K562 (cell line): ENCODE results near the gene KLF13. TPM values are rescaled to one million over a fixed set of nuclear protein-coding genes. Genes with fewer than 3 reads are reported as not detected.

ENCODE experiments used
- ATAC-seq: fragments of 200-7000 bp; cut with Tn5 transposase; 3 replicates; pipeline ENCODE4 v1.9.1; 2020; ENCODE audit warnings: moderate library complexity
- BruUV-seq: library from RNA; stranded (reverse); fragments of 400-500 nt; replicated peaks from 2 replicates; lab custom pipeline; 2021; lab: Mats Ljungman, UMichigan
- CTCF ChIA-PET: fragments of 300-600 bp; formaldehyde crosslinking; extraction: SDS; loops from one replicate; lab custom pipeline; 2021; ENCODE audit warnings: low intra/inter-chr PET ratio; lab: Yijun Ruan, JAX
- POLR2A ChIA-PET: fragments of 300-600, 350-650 bp; sonication (Branson Sonifier 250); formaldehyde crosslinking; extraction: SDS; loops from one replicate; lab custom pipeline; 2021; ENCODE audit warnings: antibody characterized with exemption, inconsistent platforms; lab: Yijun Ruan, JAX
- DNase-seq, 4 experiments: peaks; one replicate each; pipeline versions ENCODE4 v3.0.0 to v3.0.0-alpha.2; 2011 to 2018; ENCODE audit warnings: low spot score in 3 of 4, mixed read lengths in 3 of 4; ENCODE audit errors: extremely low read depth in 1 of 4
- FAIRE-seq: peaks from 2 replicates; lab custom pipeline; 2011; peaks lifted over from hg19 to GRCh38; lab: Jason Lieb, UNC
- H2AFZ ChIP-seq: 2 replicates; pipeline ENCODE4 v1.6.0; 2011; ENCODE audit warnings: low read depth, low read length, control low read depth, inconsistent platforms
- H3K27ac ChIP-seq: fragments of 200-600 bp; 3 replicates; pipeline ENCODE4 v1.8.0; 2011; ENCODE audit warnings: low read depth, mild to moderate bottlenecking, control low read depth, inconsistent platforms, low read length, moderate library complexity, mixed read lengths; ENCODE audit errors: extremely low read depth
- H3K27me3 ChIP-seq, 2 experiments: fragments of 300-600 bp in 1 of 2; 2 replicates in 1 of 2; 3 replicates in 1 of 2; pipeline versions ENCODE4 v1.6.0 to v1.8.0; 2011; ENCODE audit warnings: inconsistent platforms in 2 of 2, low read length in 2 of 2, mild to moderate bottlenecking in 1 of 2, mixed read lengths in 1 of 2, moderate library complexity in 1 of 2; ENCODE audit not compliant: control insufficient read depth in 2 of 2, insufficient read depth in 2 of 2
- H3K36me3 ChIP-seq: fragments of 300-600 bp; 3 replicates; pipeline ENCODE4 v1.8.0; 2011; ENCODE audit warnings: mild to moderate bottlenecking, low read length, inconsistent platforms; ENCODE audit not compliant: control insufficient read depth, insufficient read depth
- H3K4me1 ChIP-seq, 2 experiments: fragments of 200-600 bp in 1 of 2; replicated peaks in 1 of 2; 2 replicates in 1 of 2; 3 replicates in 1 of 2; pipeline versions ENCODE4 v1.5.1 to v1.8.0; 2011; ENCODE audit warnings: inconsistent platforms in 2 of 2, low read length in 2 of 2, mild to moderate bottlenecking in 1 of 2, mixed read lengths in 1 of 2, moderate library complexity in 1 of 2; ENCODE audit not compliant: control insufficient read depth in 2 of 2, insufficient read depth in 2 of 2
- H3K4me2 ChIP-seq: 2 replicates; pipeline ENCODE4 v1.6.1; 2011; ENCODE audit warnings: low read length, control low read depth, inconsistent platforms, mixed read lengths; ENCODE audit not compliant: insufficient read depth
- H3K4me3 ChIP-seq: fragments of 200-600 bp; sonication (generic), shearing (Covaris generic); 2 replicates; pipeline ENCODE4 v1.5.1; 2016; ENCODE audit warnings: control low read depth, inconsistent platforms
- H3K79me2 ChIP-seq: fragments of 200-600 bp; 3 replicates; pipeline ENCODE4 v1.8.0; 2011; ENCODE audit warnings: low read length, inconsistent platforms; ENCODE audit not compliant: control insufficient read depth, insufficient read depth
- H3K9ac ChIP-seq, 2 experiments: 2 replicates each; pipeline versions ENCODE4 v1.6.0 to v1.6.1; 2011; ENCODE audit warnings: low read depth in 2 of 2, low read length in 2 of 2, control low read depth in 1 of 2, inconsistent platforms in 1 of 2, mild to moderate bottlenecking in 1 of 2, mixed read lengths in 1 of 2; ENCODE audit not compliant: insufficient read depth in 1 of 2
- H3K9me1 ChIP-seq: one replicate; pipeline ENCODE4 v1.6.0; 2011; ENCODE audit warnings: inconsistent platforms, mild to moderate bottlenecking, low read length, moderate library complexity; ENCODE audit not compliant: control insufficient read depth, insufficient read depth
- H3K9me3 ChIP-seq: replicated peaks from 2 replicates; pipeline ENCODE4 v1.5.1; 2011; ENCODE audit warnings: low read depth, low read length, inconsistent platforms; ENCODE audit not compliant: control insufficient read depth, insufficient read depth
- H4K20me1 ChIP-seq: replicated peaks from 2 replicates; pipeline ENCODE4 v1.6.1; 2011; ENCODE audit warnings: low read length, inconsistent platforms, mixed read lengths; ENCODE audit not compliant: control insufficient read depth, insufficient read depth
- COPS2 ChIP-seq: fragments of 450-650 bp; conservative IDR thresholded peaks from 2 replicates; pipeline ENCODE4 v1.6.1; 2016; ENCODE audit warnings: mild to moderate bottlenecking, moderate library complexity
- ELF4 ChIP-seq: fragments of 450-650 bp; formaldehyde crosslinking; IDR thresholded peaks from 2 replicates; pipeline ENCODE4 v1.4.0; 2022; ENCODE audit warnings: missing genetic modification characterization
- FOXA3 ChIP-seq, 2 experiments: fragments of 450-650 bp in 1 of 2; sonication (generic) in 1 of 2; formaldehyde crosslinking; IDR thresholded peaks in 1 of 2; conservative IDR thresholded peaks in 1 of 2; 2 replicates each; pipeline versions ENCODE4 v1.4.0 to v1.8.0; 2020 to 2022; ENCODE audit warnings: mild to moderate bottlenecking in 2 of 2, missing genetic modification reagents in 1 of 2
- HNRNPK ChIP-seq: fragments of 200-400 bp; formaldehyde crosslinking; IDR thresholded peaks from one replicate; pipeline ENCODE4 v1.6.1; 2018; ENCODE audit warnings: mild to moderate bottlenecking, low read depth, low read length; ENCODE audit not compliant: poor library complexity, severe bottlenecking
- NFATC3 ChIP-seq: fragments of 450-650 bp; IDR thresholded peaks from 2 replicates; pipeline ENCODE4 v1.6.1; 2017; ENCODE audit warnings: mild to moderate bottlenecking
- SREBF1 ChIP-seq: fragments of 150-350 bp; IDR thresholded peaks from 2 replicates; pipeline ENCODE4 v1.6.1; 2014; ENCODE audit warnings: antibody characterized with exemption, low read depth, low read length, borderline replicate concordance
- SREBF2 ChIP-seq: sonication (generic); formaldehyde crosslinking; IDR thresholded peaks from 2 replicates; pipeline ENCODE4 v1.4.0; 2020; ENCODE audit warnings: mild to moderate bottlenecking, missing genetic modification reagents
- STAT5B ChIP-seq: fragments of 250-450 bp; sonication (Bioruptor Pico); IDR thresholded peaks from 2 replicates; pipeline ENCODE4 v1.8.0; 2021; ENCODE audit warnings: mild to moderate bottlenecking, inconsistent platforms
- ZBTB2 ChIP-seq: fragments of 450-650 bp; IDR thresholded peaks from 2 replicates; pipeline ENCODE4 v1.6.1; 2016; ENCODE audit warnings: antibody characterized with exemption
- ZBTB43 ChIP-seq: sonication (generic); formaldehyde crosslinking; IDR thresholded peaks from 2 replicates; pipeline ENCODE4 v1.8.0; 2023; ENCODE audit warnings: mild to moderate bottlenecking, missing genetic modification reagents
- ZEB2 ChIP-seq: fragments of 450-650 bp; IDR thresholded peaks from 2 replicates; pipeline ENCODE4 v1.6.1; 2016
- ZFX ChIP-seq: sonication (generic); formaldehyde crosslinking; IDR thresholded peaks from 2 replicates; pipeline ENCODE4 v1.8.0; 2022; ENCODE audit warnings: mild to moderate bottlenecking, missing genetic modification reagents, moderate library complexity
- ZNF347 ChIP-seq: fragments of 450-650 bp; formaldehyde crosslinking; IDR thresholded peaks from 2 replicates; pipeline ENCODE4 v1.4.0; 2020; ENCODE audit warnings: low read depth, mild to moderate bottlenecking, moderate library complexity
- ZSCAN29 ChIP-seq: fragments of 450-650 bp; IDR thresholded peaks from 2 replicates; pipeline ENCODE4 v1.6.1; 2017
- WGBS: fragments of 100-300 bp; shearing (Covaris generic); methylation state at CpG from one replicate; pipeline ENCODE4 v1.1.6; 2016; ENCODE audit warnings: low coverage, mixed read lengths; ENCODE audit not compliant: insufficient coverage; ENCODE audit errors: missing lambda C conversion rate; 5-methylcytosine and 5-hydroxymethylcytosine counted together
- in situ Hi-C: fragments of 300-500 bp; cut with MboI; formaldehyde crosslinking; loops from 4 replicates; pipeline ENCODE4 v1.15.0; 2018; ENCODE audit warnings: inconsistent platforms, mixed read lengths
- intact Hi-C: fragments of 100-400 bp; cut with micrococcal nuclease; formaldehyde crosslinking; loops from 2 replicates; pipeline ENCODE4 v1.14.2; 2022
- polyA plus RNA-seq, 8 experiments: library from polyadenylated mRNA; depleted of rRNA in 4 of 8; stranded (reverse) in 5 of 8; unstranded in 3 of 8; fragments of >200 nt; fragmentation: Nextera tagmentation in 2 of 8; fragmentation: Illumina TruSeq in 1 of 8; extraction: Ambion mirVana in 2 of 8; extraction: Trizol in 1 of 8; gene quantifications; 2 replicates each; pipeline versions ENCODE4 v1.2.1 to v1.2.3, GENCODE V29; 2011 to 2014; ENCODE audit warnings: inconsistent platforms in 1 of 8, missing spikeins in 1 of 8
- total RNA-seq, 7 experiments: library from RNA; depleted of rRNA in 6 of 7; stranded (reverse); fragments of >200 nt in 6 of 7; fragmentation: Illumina TruSeq in 2 of 7; extraction: Trizol in 2 of 7; gene quantifications; 2 replicates each; pipeline versions ENCODE4 v1.2.1 to v1.2.3, GENCODE V29; 2011 to 2021; ENCODE audit warnings: low replicate concordance in 1 of 7
- TF ChIP-seq, protein P1 (sequence below): fragments of 450-650 bp; IDR thresholded peaks from 2 replicates; pipeline ENCODE4 v1.6.1; 2014; ENCODE audit warnings: low read depth, mild to moderate bottlenecking, moderate library complexity, borderline replicate concordance

The KLF13 gene
- total and polyA plus RNA-seq, 9 of the 15 experiments (the other 6 are each of a cell fraction or from before 2014, with no cell fraction given) = 1.8 to 10.5 (median 4.8) TPM

DNA sequence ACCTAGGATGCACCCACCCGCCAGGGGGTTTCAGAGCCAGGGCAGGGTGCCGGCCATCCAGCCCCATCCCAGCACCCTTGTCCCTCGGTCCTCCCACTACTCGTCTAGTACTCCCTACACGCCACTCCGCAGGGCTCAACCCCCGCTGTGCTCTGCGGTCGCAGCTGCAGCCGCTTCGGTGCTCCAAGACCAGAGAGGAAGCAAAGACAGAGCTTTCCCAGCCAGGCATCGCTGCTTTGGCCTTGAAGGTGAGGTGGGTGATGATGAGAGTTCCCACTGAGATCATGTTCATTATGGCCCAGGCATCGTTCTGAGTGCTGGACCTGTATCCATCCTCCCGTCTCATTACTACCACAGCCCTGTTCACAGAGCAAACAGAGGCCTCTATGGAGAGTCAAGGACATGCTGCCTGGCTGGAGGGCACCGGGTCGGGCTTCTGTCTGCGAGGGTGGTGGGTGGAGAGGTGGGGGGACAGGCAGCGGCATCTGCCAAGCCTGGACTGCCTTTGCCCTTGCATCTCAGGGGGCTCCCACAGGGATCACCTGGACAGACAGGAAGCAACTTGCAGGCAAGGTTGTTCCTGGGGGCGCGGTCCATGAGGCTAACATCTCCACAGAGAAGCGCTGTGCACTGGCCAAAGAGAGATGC lies 66.9 kb downstream of the KLF13 start:
- intact Hi-C loops = no loop called here
- no peaks in the 10 kb centered on the region for H3K9me1 ChIP-seq
- H3K4me2 ChIP-seq = no peak overlapping the region
- in situ Hi-C loops = no loop called here
- POLR2A ChIA-PET = interaction anchor here (0.6 kb wide), 2 partner anchors 27 to 1403 kb away, joined by 3 read pairs; no protein-coding TSS in a partner anchor
- no peaks in the 10 kb centered on the region for H3K36me3 ChIP-seq
- FAIRE-seq (no peak), DNase-seq (peak in 1 of 4 experiments; percentile 4), ATAC-seq (no peak)
- no peaks in the 10 kb centered on the region for H3K79me2 ChIP-seq
- H4K20me1 ChIP-seq = no peaks in the 10 kb centered on the region
- CTCF ChIA-PET = no interaction called here
- TF ChIP-seq ZEB2 = no peak
- no peak for TF ChIP-seq SREBF2 (CRISPR knock-in tag)
- no peak for TF ChIP-seq ZFX (CRISPR knock-in tag)
- no peak for TF ChIP-seq HNRNPK
- no peak for TF ChIP-seq SREBF1
- no peak for TF ChIP-seq ZBTB2
- TF ChIP-seq ZBTB43 = no peak
- no peak for TF ChIP-seq ZNF347
- no peak for TF ChIP-seq NFATC3
- TF ChIP-seq STAT5B (CRISPR knock-in tag) = no peak
- TF ChIP-seq COPS2 = no peak
- no peak for TF ChIP-seq ELF4 (CRISPR knock-in tag)
- no peak for TF ChIP-seq FOXA3 (CRISPR knock-in tag; conservative IDR thresholded peaks at IDR 0.05 in 1 of 2, IDR thresholded peaks at IDR 0.05 in 1 of 2)
- TF ChIP-seq, protein P1, sequence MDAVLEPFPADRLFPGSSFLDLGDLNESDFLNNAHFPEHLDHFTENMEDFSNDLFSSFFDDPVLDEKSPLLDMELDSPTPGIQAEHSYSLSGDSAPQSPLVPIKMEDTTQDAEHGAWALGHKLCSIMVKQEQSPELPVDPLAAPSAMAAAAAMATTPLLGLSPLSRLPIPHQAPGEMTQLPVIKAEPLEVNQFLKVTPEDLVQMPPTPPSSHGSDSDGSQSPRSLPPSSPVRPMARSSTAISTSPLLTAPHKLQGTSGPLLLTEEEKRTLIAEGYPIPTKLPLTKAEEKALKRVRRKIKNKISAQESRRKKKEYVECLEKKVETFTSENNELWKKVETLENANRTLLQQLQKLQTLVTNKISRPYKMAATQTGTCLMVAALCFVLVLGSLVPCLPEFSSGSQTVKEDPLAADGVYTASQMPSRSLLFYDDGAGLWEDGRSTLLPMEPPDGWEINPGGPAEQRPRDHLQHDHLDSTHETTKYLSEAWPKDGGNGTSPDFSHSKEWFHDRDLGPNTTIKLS = no peak
- TF ChIP-seq ZSCAN29 = no peak
- H3K9me3 ChIP-seq = no peaks in the 10 kb centered on the region
- H3K27ac ChIP-seq = no peak overlapping the region
- no peak overlapping the region for H2AFZ ChIP-seq
- H3K27me3 ChIP-seq = peaks cover 6 to 8% of the 10 kb centered on the region in 2 experiments; a peak in 4 of 5 replicates
- no peak overlapping the region for H3K4me3 ChIP-seq
- peaks cover 0 to 39% of the 10 kb centered on the region in 2 experiments; a peak in 3 of 5 replicates for H3K4me1 ChIP-seq
- no TSS peak for BruUV-seq
- 14% methylated on average over 15 of the region's 21 CpGs for WGBS
- no peak overlapping the region for H3K9ac ChIP-seq
